ENCODE results near the gene MYO5B.

DNA sequence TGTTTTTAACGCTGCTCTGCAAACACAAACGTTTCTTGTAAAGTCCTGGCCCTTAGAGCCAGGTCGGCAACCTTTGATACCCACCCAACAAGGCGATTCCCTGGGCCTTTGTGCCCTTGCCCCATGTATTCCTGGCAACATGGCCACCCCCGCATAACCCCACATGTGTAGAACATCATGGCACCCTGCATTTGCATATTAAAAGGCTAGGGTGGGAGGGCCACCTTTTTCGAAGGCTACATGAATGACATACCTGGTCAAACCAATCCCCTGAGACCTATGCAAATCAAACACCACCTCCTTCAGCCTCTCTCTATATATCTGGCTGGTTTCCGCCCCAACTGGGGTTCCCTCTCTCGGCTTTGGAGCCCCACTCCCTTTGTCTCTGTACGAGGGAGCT lies 105.2 kb downstream of the MYO5B start:
- TF ChIP-seq, protein P1, sequence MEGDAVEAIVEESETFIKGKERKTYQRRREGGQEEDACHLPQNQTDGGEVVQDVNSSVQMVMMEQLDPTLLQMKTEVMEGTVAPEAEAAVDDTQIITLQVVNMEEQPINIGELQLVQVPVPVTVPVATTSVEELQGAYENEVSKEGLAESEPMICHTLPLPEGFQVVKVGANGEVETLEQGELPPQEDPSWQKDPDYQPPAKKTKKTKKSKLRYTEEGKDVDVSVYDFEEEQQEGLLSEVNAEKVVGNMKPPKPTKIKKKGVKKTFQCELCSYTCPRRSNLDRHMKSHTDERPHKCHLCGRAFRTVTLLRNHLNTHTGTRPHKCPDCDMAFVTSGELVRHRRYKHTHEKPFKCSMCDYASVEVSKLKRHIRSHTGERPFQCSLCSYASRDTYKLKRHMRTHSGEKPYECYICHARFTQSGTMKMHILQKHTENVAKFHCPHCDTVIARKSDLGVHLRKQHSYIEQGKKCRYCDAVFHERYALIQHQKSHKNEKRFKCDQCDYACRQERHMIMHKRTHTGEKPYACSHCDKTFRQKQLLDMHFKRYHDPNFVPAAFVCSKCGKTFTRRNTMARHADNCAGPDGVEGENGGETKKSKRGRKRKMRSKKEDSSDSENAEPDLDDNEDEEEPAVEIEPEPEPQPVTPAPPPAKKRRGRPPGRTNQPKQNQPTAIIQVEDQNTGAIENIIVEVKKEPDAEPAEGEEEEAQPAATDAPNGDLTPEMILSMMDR (IDR thresholded peaks at IDR 0.05; ENCODE audit: low read depth, low read length, poor library complexity, severe bottlenecking): no peak
- no peak for TF ChIP-seq EZH2phosphoT487 (IDR thresholded peaks at IDR 0.05; ENCODE audit: borderline replicate concordance, low read length)

Measured in DOHH2 (cell line).